GM18907 (cell line): ENCODE measurements around the gene BAG2.

Source experiments
- ATAC-seq: cut with Tn5 transposase; IDR thresholded peaks from one replicate; pipeline ENCODE4 v1.9.1; 2021; ENCODE audit warnings: mild to moderate bottlenecking, moderate library complexity; ENCODE audit not compliant: unreplicated experiment

Gene BAG2

GRCh38 chr6:57172136-57173055 lies at the start of gene BAG2:
BAG2 (plus strand) TSS chr6:57172326; CDS start chr6:57172698, 372 bp downstream.
- peak; percentile 93 for ATAC-seq

GRCh38 chr6:57123111-57123510 lies 49.0 kb upstream of the BAG2 start:
- no peak for ATAC-seq

- ATAC-seq: no peak
These were observed 44.4 kb upstream of the BAG2 start for GRCh38 chr6:57127763-57128162.

GRCh38 chr6:57130661-57131177 lies 41.4 kb upstream of the BAG2 start:
- no peak for ATAC-seq

DNA sequence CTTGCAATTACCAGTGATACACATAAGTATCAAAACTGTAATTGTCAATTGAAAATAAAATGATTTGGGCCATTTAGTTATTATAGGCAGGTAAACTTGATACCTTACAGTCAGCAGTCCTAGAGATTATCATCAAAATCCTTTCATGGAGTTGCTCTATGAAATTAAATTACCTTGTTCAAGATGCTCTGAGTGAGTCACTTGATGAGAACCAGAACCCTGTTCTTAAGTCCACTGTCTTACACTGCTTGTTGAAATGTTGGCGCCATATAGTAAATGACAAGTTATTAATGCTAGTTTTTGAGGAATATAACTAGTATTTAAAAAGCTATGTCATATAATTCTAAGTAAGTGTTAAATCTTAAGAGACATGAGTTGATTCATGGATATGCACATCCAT lies 37.2 kb upstream of the BAG2 start:
- no peak for ATAC-seq

DNA sequence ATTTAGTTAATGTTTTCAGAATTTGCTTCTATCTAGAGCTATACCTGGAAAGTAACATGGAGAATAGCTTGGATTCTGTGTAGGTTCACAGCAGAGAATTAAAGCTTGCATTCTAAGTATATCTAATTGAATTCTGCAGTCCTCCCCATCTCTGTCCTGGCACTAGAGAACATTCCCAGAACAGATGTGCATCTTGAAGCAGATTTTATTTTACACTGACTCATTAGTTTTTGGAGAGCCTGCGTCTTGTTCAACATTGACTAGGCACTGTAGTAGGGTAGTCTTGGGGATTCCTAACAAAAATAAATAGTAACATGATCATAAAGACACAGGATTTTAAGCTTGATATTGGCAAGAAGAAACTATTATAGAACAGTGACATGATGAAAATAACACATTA lies 36.2 kb upstream of the BAG2 start:
- no peak for ATAC-seq

DNA sequence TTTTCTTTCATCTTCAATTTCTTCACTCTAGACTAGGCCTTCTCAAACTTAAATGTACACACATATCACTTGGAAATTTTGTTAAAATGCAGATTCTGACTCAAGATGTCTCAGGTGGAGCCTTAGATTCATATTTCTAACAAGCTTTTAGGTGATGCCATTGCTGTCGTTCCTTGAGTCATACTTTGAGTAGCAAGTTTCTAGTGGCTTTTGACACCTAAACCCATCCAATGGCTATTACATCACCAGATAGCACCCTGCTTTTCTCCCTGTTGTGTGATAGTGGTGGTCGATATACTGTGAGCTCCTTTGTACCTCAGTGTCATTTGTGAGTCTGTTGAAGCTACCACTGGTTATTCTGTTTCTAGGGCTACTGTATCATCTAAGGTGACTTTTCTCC lies 34.8 kb upstream of the BAG2 start:
- no peak for ATAC-seq

GRCh38 chr6:57138026-57138425 lies 34.1 kb upstream of the BAG2 start:
- no peak for ATAC-seq

- no peak for ATAC-seq
These were observed 30.5 kb upstream of the BAG2 start for GRCh38 chr6:57141451-57142177.

DNA sequence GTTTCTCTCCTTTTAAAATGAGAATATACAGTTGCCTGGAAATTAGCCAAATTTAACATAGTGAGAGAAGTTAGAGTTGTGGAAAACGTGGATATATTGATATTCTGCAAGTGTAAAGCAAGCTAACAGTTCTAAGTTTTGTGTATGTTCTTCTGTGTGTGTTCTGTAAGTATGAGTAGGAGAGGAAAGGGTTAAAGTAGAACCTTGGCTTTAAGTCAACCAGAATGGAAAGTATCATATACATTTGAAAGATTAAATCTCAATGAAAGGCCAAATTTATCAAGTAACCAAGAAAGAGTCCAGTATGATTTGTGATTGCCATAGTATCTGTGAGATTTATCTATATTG lies 30.0 kb upstream of the BAG2 start:
- no peak for ATAC-seq

- no peak for ATAC-seq
These were observed 28.4 kb upstream of the BAG2 start for GRCh38 chr6:57143690-57144089.

- no peak for ATAC-seq
These were observed 24.7 kb upstream of the BAG2 start for GRCh38 chr6:57147401-57147800.

GRCh38 chr6:57147955-57148858 lies 23.9 kb upstream of the BAG2 start:
- ATAC-seq: no peak

GRCh38 chr6:57158658-57159057 lies 13.5 kb upstream of the BAG2 start:
- no peak for ATAC-seq

- ATAC-seq: no peak
These were observed 13.0 kb upstream of the BAG2 start for GRCh38 chr6:57159127-57159526.

DNA sequence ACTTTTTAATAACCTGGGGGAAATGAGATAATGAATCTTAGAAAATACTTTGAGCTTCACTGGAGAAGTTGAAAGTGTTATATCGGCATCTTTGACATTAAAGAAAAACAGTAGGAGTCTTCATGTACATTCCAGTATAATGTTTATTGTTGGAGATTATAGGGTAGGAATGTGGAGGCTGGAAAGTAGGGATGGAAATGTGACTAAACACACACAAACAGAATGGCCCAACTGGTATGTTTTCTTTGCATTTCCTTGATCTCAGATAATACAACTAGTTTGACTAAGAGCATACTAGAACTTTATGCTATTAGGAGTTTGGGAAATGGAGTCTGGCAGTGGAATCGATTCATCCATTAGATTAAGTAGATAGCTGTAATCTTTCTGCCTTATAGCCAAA lies 10.1 kb upstream of the BAG2 start:
- ATAC-seq: no peak

GRCh38 chr6:57162516-57162915 lies 9.6 kb upstream of the BAG2 start:
- no peak for ATAC-seq

DNA sequence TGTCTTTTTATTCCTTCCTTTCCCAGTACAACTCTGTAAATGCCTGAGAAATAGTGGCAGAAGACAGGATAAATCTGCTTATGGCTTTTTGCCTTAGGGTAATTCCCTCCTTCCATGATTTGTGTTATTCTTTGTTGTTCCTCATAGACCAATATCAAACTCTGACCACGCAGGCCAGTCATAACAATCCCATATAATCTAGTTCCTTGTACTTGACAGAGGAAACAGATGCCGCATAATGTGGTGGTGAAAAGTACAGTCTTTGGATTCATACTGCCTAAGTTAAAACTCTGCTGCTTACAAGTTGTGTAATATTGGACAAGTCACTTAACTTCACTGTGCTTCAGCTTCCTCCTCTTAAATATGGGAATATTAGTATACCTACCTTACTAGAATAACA lies 8.2 kb upstream of the BAG2 start:
- no peak for ATAC-seq

DNA sequence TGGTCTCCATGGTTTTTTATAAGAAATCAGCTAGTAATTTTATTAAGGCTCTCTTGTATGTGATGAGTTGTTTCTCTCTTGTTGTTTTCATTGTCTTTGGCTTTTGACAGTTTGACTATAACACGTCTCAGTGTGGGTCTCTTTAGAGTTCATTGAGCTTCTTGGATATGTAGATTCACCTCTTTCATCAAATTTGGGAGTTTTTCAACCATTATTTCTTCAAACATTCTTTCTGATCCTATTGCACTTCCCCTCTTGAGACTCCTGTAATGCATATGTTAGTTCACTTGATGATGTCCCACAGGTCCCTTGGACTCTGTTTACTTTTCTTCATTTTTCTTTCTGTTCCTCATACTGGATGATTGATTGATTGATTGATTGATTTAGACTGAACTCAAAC lies 7.0 kb upstream of the BAG2 start:
- no peak for ATAC-seq

- no peak for ATAC-seq
These were observed 1.1 kb downstream of the BAG2 start for GRCh38 chr6:57173056-57173885.
